Neutrophil (primary cell): ENCODE measurements around the gene CDH15.

Experiments used
- H3K27ac ChIP-seq: fragments of 200-600 bp; sonication (generic); 2 replicates; pipeline ENCODE4 v1.5.1; 2016; ENCODE audit warnings: mild to moderate bottlenecking, moderate library complexity
- H3K27me3 ChIP-seq: fragments of 200-600 bp; sonication (generic); 2 replicates; pipeline ENCODE4 v1.6.0; 2016; ENCODE audit warnings: mild to moderate bottlenecking
- H3K36me3 ChIP-seq: fragments of 200-600 bp; sonication (generic); 2 replicates; pipeline ENCODE4 v1.5.1; 2017
- H3K4me1 ChIP-seq, 2 experiments: fragments of 200-600 bp in 1 of 2; sonication (generic) in 1 of 2; 1 replicate in 1 of 2; 2 replicates in 1 of 2; pipeline versions ENCODE4 v1.5.1 to v1.6.1; 2013 to 2016; ENCODE audit warnings: low read depth in 1 of 2, low read length in 1 of 2, mild to moderate bottlenecking in 1 of 2, moderate library complexity in 1 of 2; ENCODE audit not compliant: control insufficient read depth in 1 of 2, insufficient read depth in 1 of 2
- H3K4me3 ChIP-seq, 2 experiments: fragments of 200-600 bp in 1 of 2; sonication (generic) in 1 of 2; 1 replicate in 1 of 2; 2 replicates in 1 of 2; pipeline ENCODE4 v1.5.1; 2013 to 2016; ENCODE audit warnings: low read depth in 1 of 2, low read length in 1 of 2, mild to moderate bottlenecking in 1 of 2, moderate library complexity in 1 of 2
- H3K9me3 ChIP-seq: fragments of 200-600 bp; sonication (generic); 2 replicates; pipeline ENCODE4 v1.5.1; 2016
- TF ChIP-seq, protein P1 (sequence below): fragments of 200-600 bp; sonication (generic); IDR thresholded peaks from 2 replicates; pipeline ENCODE4 v1.5.1; 2016; ENCODE audit warnings: antibody characterized with exemption

Gene CDH15, protein sequence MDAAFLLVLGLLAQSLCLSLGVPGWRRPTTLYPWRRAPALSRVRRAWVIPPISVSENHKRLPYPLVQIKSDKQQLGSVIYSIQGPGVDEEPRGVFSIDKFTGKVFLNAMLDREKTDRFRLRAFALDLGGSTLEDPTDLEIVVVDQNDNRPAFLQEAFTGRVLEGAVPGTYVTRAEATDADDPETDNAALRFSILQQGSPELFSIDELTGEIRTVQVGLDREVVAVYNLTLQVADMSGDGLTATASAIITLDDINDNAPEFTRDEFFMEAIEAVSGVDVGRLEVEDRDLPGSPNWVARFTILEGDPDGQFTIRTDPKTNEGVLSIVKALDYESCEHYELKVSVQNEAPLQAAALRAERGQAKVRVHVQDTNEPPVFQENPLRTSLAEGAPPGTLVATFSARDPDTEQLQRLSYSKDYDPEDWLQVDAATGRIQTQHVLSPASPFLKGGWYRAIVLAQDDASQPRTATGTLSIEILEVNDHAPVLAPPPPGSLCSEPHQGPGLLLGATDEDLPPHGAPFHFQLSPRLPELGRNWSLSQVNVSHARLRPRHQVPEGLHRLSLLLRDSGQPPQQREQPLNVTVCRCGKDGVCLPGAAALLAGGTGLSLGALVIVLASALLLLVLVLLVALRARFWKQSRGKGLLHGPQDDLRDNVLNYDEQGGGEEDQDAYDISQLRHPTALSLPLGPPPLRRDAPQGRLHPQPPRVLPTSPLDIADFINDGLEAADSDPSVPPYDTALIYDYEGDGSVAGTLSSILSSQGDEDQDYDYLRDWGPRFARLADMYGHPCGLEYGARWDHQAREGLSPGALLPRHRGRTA

DNA sequence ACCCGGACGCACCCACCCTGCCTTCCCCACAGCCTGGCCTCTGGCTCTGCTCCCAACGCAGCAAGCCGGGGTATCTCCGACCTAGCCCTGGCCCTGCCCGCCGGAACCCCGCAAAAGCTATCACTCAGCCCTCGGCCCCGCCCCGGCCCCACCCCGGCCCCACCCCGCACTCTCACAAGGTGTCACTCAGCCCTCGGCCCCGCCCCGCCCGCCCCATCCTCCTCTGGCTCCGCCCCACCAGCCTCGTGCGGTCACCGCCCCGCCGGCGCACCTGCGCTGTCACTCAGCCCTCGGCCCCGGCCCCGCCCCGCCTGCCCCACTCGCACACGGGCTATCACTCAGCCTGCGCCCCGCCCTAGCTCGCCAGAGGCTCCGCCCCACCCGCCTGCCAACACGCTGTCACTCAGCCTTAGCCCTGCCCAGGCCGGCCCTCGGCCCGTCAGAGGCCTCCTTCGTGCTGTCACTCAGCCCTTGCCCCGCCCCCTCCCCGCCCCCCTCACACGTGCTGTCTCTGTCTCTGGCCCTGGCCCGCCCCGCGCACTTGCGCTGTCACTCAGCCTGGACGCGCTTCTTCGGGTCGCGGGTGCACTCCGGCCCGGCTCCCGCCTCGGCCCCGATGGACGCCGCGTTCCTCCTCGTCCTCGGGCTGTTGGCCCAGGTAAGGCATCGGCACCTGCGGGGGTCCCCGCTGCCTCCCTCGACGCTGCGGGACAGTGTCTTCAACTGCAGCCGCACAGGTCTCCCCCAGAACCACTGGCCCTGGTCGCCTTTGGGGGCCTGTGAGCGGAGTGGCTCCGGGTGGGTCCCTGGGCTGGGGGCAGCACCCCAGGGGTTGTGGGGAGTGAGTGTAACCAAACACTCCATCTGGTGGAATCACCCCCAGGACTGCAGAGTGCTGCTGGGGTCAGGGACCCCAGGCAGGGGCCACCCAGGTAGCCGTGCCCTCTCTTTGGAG, at the start of gene CDH15:
Gene CDH15 (plus strand): TSS at position 533 of the 955 bp plus-strand sequence. CDS start 84 bp downstream, at position 617.
- peak within 1 kb of the TSS; percentile 41 to 48 for H3K4me3 ChIP-seq
- no peaks in the 10 kb centered on the region for H3K36me3 ChIP-seq
- H3K27ac ChIP-seq, result peak within 1 kb of the TSS; percentile 33
- TF ChIP-seq, protein P1, sequence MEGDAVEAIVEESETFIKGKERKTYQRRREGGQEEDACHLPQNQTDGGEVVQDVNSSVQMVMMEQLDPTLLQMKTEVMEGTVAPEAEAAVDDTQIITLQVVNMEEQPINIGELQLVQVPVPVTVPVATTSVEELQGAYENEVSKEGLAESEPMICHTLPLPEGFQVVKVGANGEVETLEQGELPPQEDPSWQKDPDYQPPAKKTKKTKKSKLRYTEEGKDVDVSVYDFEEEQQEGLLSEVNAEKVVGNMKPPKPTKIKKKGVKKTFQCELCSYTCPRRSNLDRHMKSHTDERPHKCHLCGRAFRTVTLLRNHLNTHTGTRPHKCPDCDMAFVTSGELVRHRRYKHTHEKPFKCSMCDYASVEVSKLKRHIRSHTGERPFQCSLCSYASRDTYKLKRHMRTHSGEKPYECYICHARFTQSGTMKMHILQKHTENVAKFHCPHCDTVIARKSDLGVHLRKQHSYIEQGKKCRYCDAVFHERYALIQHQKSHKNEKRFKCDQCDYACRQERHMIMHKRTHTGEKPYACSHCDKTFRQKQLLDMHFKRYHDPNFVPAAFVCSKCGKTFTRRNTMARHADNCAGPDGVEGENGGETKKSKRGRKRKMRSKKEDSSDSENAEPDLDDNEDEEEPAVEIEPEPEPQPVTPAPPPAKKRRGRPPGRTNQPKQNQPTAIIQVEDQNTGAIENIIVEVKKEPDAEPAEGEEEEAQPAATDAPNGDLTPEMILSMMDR, result no peak
- H3K9me3 ChIP-seq, result no peaks in the 10 kb centered on the region
- H3K4me1 ChIP-seq, result peaks cover 9 to 23% of the 10 kb centered on the region in 2 experiments
- H3K27me3 ChIP-seq, result peaks cover 74% of the 10 kb centered on the region

DNA sequence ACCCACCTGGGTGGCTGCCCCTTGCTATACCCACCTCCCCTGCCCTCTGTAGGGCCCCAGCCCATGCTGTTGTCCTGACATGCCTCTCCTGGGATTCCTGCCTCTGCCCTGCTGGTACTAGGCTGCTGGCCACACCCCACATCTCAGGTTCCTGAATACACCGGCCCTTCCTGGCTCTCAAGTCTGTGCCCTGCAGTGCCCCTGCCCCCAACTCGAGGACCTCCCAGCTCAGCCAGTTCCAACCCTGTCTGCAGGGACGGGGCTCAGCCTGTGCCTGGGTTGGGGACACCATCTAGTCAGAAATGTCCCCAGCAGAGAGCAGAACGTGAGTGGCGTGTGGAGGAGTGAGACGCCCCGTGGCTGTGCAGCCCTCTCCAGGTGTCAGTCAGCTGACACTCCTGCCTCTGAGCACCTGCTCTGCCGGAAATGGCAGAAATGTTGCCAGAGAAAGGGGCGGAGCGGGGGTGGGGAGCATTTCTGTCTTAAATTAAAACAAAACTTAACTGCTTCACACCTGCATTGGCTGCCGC, 49.2 kb upstream of the CDH15 start:
- Histone ChIP-seq H3K27me3 (no peaks in the 10 kb centered on the region), H3K9me3 (no peaks in the 10 kb centered on the region), H3K36me3 (peaks cover 59% of the 10 kb centered on the region), H3K4me1 (peaks cover 9 to 14% of the 10 kb centered on the region in 2 experiments), H3K4me3 (no peak overlapping the region), H3K27ac (no peak overlapping the region)
- TF ChIP-seq, protein P1, result no peak

DNA sequence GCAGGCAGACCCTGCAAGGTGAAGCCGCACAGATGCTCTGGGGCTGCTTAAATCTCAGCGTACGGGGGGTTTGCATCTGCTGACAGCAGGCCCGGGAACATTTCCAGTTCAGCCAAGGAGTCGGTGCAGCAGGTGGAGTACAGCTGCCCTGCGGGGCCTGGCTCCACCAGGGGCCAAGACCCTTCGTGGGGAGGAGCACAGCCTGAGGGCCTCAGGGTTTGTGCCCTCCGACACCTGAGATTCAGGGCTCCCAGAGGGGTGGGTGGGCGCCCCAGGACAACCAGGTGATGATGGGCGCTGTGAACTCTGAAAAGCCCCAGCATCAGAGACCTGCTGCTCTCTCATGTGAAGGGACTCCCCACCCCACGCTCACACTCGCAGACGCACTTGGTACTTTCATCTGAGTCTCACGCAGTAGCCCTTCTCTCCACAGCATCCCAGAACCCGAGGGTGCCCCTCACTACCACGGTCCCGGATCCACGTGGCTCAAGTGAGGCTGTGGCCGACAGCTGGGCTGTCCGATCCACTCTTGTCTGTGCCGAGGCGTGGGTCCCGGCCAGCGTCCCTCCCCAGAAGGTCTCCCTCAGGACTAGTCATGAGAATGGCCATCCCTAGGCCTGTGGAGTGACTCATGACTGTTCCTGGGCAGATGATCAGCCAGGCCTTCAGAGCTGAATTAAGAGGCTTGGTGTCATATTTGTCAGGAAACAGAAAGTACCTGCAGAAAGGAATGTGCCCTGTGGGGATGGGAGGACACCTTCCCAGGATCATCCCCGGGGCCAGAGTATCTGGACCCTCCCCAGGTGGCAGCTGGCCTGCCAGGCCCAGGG, 48.3 kb upstream of the CDH15 start:
- Histone ChIP-seq H3K4me1 (peaks cover 9 to 13% of the 10 kb centered on the region in 2 experiments), H3K27me3 (no peaks in the 10 kb centered on the region), H3K4me3 (no peak overlapping the region), H3K36me3 (peaks cover 54% of the 10 kb centered on the region), H3K9me3 (no peaks in the 10 kb centered on the region), H3K27ac (no peak overlapping the region)
- TF ChIP-seq, protein P1, result no peak

DNA sequence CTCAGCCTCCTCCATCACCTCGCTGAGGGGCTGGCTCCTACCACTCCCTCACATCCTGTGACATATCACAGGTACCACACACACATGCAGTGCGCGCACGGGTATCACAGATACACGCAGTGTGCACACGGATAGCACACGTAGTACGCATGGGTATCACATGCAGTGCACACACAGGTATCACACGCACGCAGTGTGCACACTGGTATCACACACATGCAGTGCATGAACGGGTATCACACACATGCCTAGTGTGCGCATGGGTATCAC, 47.8 kb upstream of the CDH15 start:
- no peaks in the 10 kb centered on the region for H3K27me3 ChIP-seq
- no peak overlapping the region for H3K27ac ChIP-seq
- H3K36me3 ChIP-seq, result peaks cover 54% of the 10 kb centered on the region
- no peak overlapping the region for H3K4me3 ChIP-seq
- H3K9me3 ChIP-seq, result no peaks in the 10 kb centered on the region
- TF ChIP-seq, protein P1, result no peak
- peaks cover 8 to 9% of the 10 kb centered on the region in 2 experiments for H3K4me1 ChIP-seq
